WTC11 (cell line): ENCODE results near the gene GSTO1. TPM values are rescaled to one million over a fixed set of nuclear protein-coding genes. Genes with fewer than 3 reads are reported as not detected.

ENCODE experiments used
- ATAC-seq: fragments of 200-7000 bp; cut with Tn5 transposase; 2 replicates; pipeline ENCODE4 v1.10.0; 2021; ENCODE audit warnings: mild to moderate bottlenecking, moderate library complexity
- CTCF ChIA-PET: fragments of 300-600 bp; sonication (Branson Sonifier 250); formaldehyde crosslinking; loops from one replicate; lab custom pipeline; 2021; ENCODE audit warnings: antibody characterized with exemption; lab: Charles Lee
- POLR2A ChIA-PET: fragments of 350-600 bp; sonication (Branson Sonifier 250); formaldehyde crosslinking; loops from one replicate; lab custom pipeline; 2021; ENCODE audit warnings: antibody characterized with exemption; lab: Charles Lee
- DNase-seq: peaks from one replicate; pipeline ENCODE4 v3.0.0; 2021; ENCODE audit warnings: low spot score
- H3K27ac Mint-ChIP-seq: 2 replicates; pipeline ENCODE4 v1.8.0; 2021; ENCODE audit warnings: mixed read lengths
- H3K27me3 Mint-ChIP-seq: 2 replicates; pipeline ENCODE4 v1.8.0; 2021; ENCODE audit warnings: low read depth, mild to moderate bottlenecking, moderate library complexity, mixed read lengths
- H3K36me3 Mint-ChIP-seq: 2 replicates; pipeline ENCODE4 v1.8.0; 2021; ENCODE audit warnings: mixed read lengths
- H3K4me1 Mint-ChIP-seq: 2 replicates; pipeline ENCODE4 v1.8.0; 2022; ENCODE audit warnings: mixed read lengths
- H3K4me3 Mint-ChIP-seq: 2 replicates; pipeline ENCODE4 v1.8.0; 2021; ENCODE audit warnings: mild to moderate bottlenecking, moderate library complexity, mixed read lengths
- H3K9me3 Mint-ChIP-seq: 2 replicates; pipeline ENCODE4 v1.8.0; 2021; ENCODE audit warnings: mixed read lengths
- ATF2 ChIP-seq: sonication (generic); formaldehyde crosslinking; IDR thresholded peaks from 2 replicates; pipeline ENCODE4 v1.8.1; 2022; ENCODE audit warnings: low read depth, missing genetic modification reagents, borderline replicate concordance
- CTCF ChIP-seq: fragments of 200-600 bp; IDR thresholded peaks from 2 replicates; pipeline ENCODE4 v1.8.0; 2022; ENCODE audit warnings: antibody characterized with exemption
- E2F5 ChIP-seq: sonication (generic); formaldehyde crosslinking; IDR thresholded peaks from 2 replicates; pipeline ENCODE4 v1.8.1; 2022; ENCODE audit warnings: mild to moderate bottlenecking, moderate library complexity, missing genetic modification reagents
- EMX1 ChIP-seq: fragments of 250-450 bp; sonication (Bioruptor Pico); IDR thresholded peaks from 2 replicates; pipeline ENCODE4 v1.8.0; 2021; ENCODE audit warnings: mild to moderate bottlenecking
- ESRRA ChIP-seq: sonication (generic); formaldehyde crosslinking; IDR thresholded peaks from 2 replicates; pipeline ENCODE4 v1.8.1; 2022; ENCODE audit warnings: mild to moderate bottlenecking, missing genetic modification reagents, borderline replicate concordance
- ETV6 ChIP-seq: sonication (generic); formaldehyde crosslinking; IDR thresholded peaks from 2 replicates; pipeline ENCODE4 v1.8.1; 2022; ENCODE audit warnings: mild to moderate bottlenecking, missing genetic modification reagents
- GRHL2 ChIP-seq: fragments of 250-450 bp; sonication (Bioruptor Pico); IDR thresholded peaks from 2 replicates; pipeline ENCODE4 v1.8.0; 2022; ENCODE audit warnings: mild to moderate bottlenecking, moderate library complexity; ENCODE audit not compliant: insufficient replicate concordance, severe bottlenecking
- HMGA2 ChIP-seq: fragments of 250-450 bp; sonication (Bioruptor Pico); IDR thresholded peaks from 2 replicates; pipeline ENCODE4 v1.4.0; 2021; ENCODE audit warnings: mild to moderate bottlenecking, moderate library complexity
- IRF1 ChIP-seq: sonication (generic); formaldehyde crosslinking; IDR thresholded peaks from 2 replicates; pipeline ENCODE4 v1.8.0; 2023; ENCODE audit warnings: missing genetic modification reagents
- KAT7 ChIP-seq: sonication (generic); formaldehyde crosslinking; IDR thresholded peaks from 2 replicates; pipeline ENCODE4 v1.8.1; 2023; ENCODE audit warnings: missing genetic modification reagents, mild to moderate bottlenecking, borderline replicate concordance
- MAX ChIP-seq: sonication (generic); formaldehyde crosslinking; IDR thresholded peaks from 2 replicates; pipeline ENCODE4 v1.8.0; 2022; ENCODE audit warnings: mild to moderate bottlenecking, missing genetic modification reagents
- MXD4 ChIP-seq: fragments of 250-450 bp; sonication (Bioruptor Pico); IDR thresholded peaks from 2 replicates; pipeline ENCODE4 v1.8.0; 2021; ENCODE audit warnings: mild to moderate bottlenecking, moderate library complexity, borderline replicate concordance
- OVOL2 ChIP-seq: fragments of 250-450 bp; sonication (Bioruptor Pico); IDR thresholded peaks from 2 replicates; pipeline ENCODE4 v1.9.0; 2021; ENCODE audit warnings: mild to moderate bottlenecking, borderline replicate concordance
- PREB ChIP-seq: sonication (generic); formaldehyde crosslinking; IDR thresholded peaks from 2 replicates; pipeline ENCODE4 v1.8.1; 2022; ENCODE audit warnings: mild to moderate bottlenecking, missing genetic modification reagents, moderate library complexity, borderline replicate concordance
- SMAD3 ChIP-seq: sonication (generic); formaldehyde crosslinking; IDR thresholded peaks from 2 replicates; pipeline ENCODE4 v1.8.0; 2022; ENCODE audit warnings: missing genetic modification reagents, mild to moderate bottlenecking, borderline replicate concordance
- SP1 ChIP-seq: sonication (generic); formaldehyde crosslinking; conservative IDR thresholded peaks from 2 replicates; pipeline ENCODE4 v1.8.1; 2022; ENCODE audit warnings: missing genetic modification reagents
- STAT6 ChIP-seq: sonication (generic); formaldehyde crosslinking; conservative IDR thresholded peaks from 2 replicates; pipeline ENCODE4 v1.8.1; 2023; ENCODE audit warnings: mild to moderate bottlenecking, low read depth, missing genetic modification reagents, moderate library complexity
- TEAD1 ChIP-seq: sonication (generic); formaldehyde crosslinking; IDR thresholded peaks from 2 replicates; pipeline ENCODE4 v1.8.0; 2022; ENCODE audit warnings: mild to moderate bottlenecking, missing genetic modification reagents
- TEAD4 ChIP-seq: sonication (generic); formaldehyde crosslinking; IDR thresholded peaks from 2 replicates; pipeline ENCODE4 v1.8.0; 2022; ENCODE audit warnings: mild to moderate bottlenecking, missing genetic modification reagents
- ZBTB43 ChIP-seq: sonication (generic); formaldehyde crosslinking; IDR thresholded peaks from 2 replicates; pipeline ENCODE4 v1.8.1; 2023; ENCODE audit warnings: mild to moderate bottlenecking, missing genetic modification reagents
- ZNF219 ChIP-seq: sonication (generic); formaldehyde crosslinking; IDR thresholded peaks from 2 replicates; pipeline ENCODE4 v1.8.0; 2023; ENCODE audit warnings: missing genetic modification reagents, mild to moderate bottlenecking, borderline replicate concordance
- total RNA-seq: library from RNA; stranded (reverse); gene quantifications from 3 replicates; pipeline ENCODE4 v1.2.3, GENCODE V29; 2021

Gene GSTO1
- total RNA-seq, 1 experiment from 2014 or later: 87.9 TPM

GRCh38 chr10:104300002-104300735 is 45.5 kb downstream of the GSTO1 start:
- CTCF ChIA-PET: interaction anchor here (0.7 to 1.6 kb wide), 5 partner anchors 13 to 68 kb away, joined by 3 to 10 read pairs (median 3); partner anchors contain the start of genes CFAP58 and ITPRIP
- no peak for ATAC-seq

GRCh38 chr10:104300736-104301292 is 46.1 kb downstream of the GSTO1 start:
- no peak overlapping the region for H3K27ac Mint-ChIP-seq
- no peak for TF ChIP-seq PREB (CRISPR knock-in tag)
- TF ChIP-seq ZBTB43 (CRISPR knock-in tag): no peak
- TF ChIP-seq ATF2 (CRISPR knock-in tag): no peak
- no peak for TF ChIP-seq ZNF219
- TF ChIP-seq ETV6 (CRISPR knock-in tag): no peak
- no peak for TF ChIP-seq MAX (CRISPR knock-in tag)
- no peak for TF ChIP-seq HMGA2 (CRISPR knock-in tag)
- no peak for TF ChIP-seq E2F5
- no peak for TF ChIP-seq IRF1
- no peak for TF ChIP-seq EMX1 (CRISPR knock-in tag)
- TF ChIP-seq KAT7 (CRISPR knock-in tag): no peak

More at GRCh38 chr10:104300002-104300735, 45.5 kb downstream of the GSTO1 start:
- no peak for DNase-seq
- peaks cover 32% of the 10 kb centered on the region for H3K9me3 Mint-ChIP-seq
- H3K27me3 Mint-ChIP-seq: peaks cover 3% of the 10 kb centered on the region; the same call in 1 of the 2 replicates
- POLR2A ChIA-PET: no interaction called here
- TF ChIP-seq CTCF: no peak
- no peak for TF ChIP-seq OVOL2
- no peak for TF ChIP-seq MXD4 (CRISPR knock-in tag)
- no peak for TF ChIP-seq SMAD3 (CRISPR knock-in tag)
- no peak for TF ChIP-seq ESRRA (CRISPR knock-in tag)
- no peak for TF ChIP-seq GRHL2 (CRISPR knock-in tag)
- no peak for TF ChIP-seq TEAD1
- TF ChIP-seq ZNF219: no peak
- TF ChIP-seq TEAD4 (CRISPR knock-in tag): no peak
- TF ChIP-seq SP1 (CRISPR knock-in tag): no peak
- no peak for TF ChIP-seq STAT6 (CRISPR knock-in tag)
- H3K27ac Mint-ChIP-seq: no peak overlapping the region
- H3K4me1 Mint-ChIP-seq: peaks cover 12% of the 10 kb centered on the region
- peaks cover 28% of the 10 kb centered on the region for H3K36me3 Mint-ChIP-seq
- no peak overlapping the region for H3K4me3 Mint-ChIP-seq

More at GRCh38 chr10:104300736-104301292, 46.1 kb downstream of the GSTO1 start:
- Mint-ChIP-seq H3K4me3 (no peak overlapping the region), H3K27me3 (peaks cover 3% of the 10 kb centered on the region; the same call in 1 of the 2 replicates), H3K36me3 (peaks cover 28% of the 10 kb centered on the region), H3K9me3 (peaks cover 32% of the 10 kb centered on the region), H3K4me1 (peaks cover 15% of the 10 kb centered on the region)
- ATAC-seq (no peak), DNase-seq (no peak)
- ChIA-PET POLR2A (interaction anchor here (0.5 kb wide), 1 partner anchor 42 kb away, joined by 3 read pairs; no protein-coding TSS in a partner anchor), CTCF (interaction anchor here (0.7 to 1.6 kb wide), 3 partner anchors 26 to 53 kb away, joined by 3 to 10 read pairs (median 4); partner anchors contain the start of genes CFAP58 and ITPRIP)
